AG04449 (cell line): ENCODE measurements around the gene CIC.

Experiments
- CTCF ChIA-PET: fragments of 350-600 bp; formaldehyde crosslinking; extraction: SDS; loops from one replicate; lab custom pipeline; 2021; ENCODE audit warnings: antibody characterized with exemption; lab: Yijun Ruan, JAX
- POLR2A ChIA-PET: fragments of 400-600, 350-600 bp; formaldehyde crosslinking; extraction: SDS; loops from one replicate; lab custom pipeline; 2020; ENCODE audit warnings: antibody characterized with exemption, inconsistent platforms; lab: Yijun Ruan, JAX
- DNase-seq: peaks from one replicate; pipeline ENCODE4 v3.0.0-alpha.2; 2010; ENCODE audit warnings: low read depth, low spot score
- H3K4me3 ChIP-seq: 2 replicates; pipeline ENCODE4 v1.5.1; 2011; ENCODE audit warnings: low read depth, mild to moderate bottlenecking, control low read depth, low read length
- CTCF ChIP-seq: IDR thresholded peaks from one replicate; pipeline ENCODE4 v1.5.1; 2011; ENCODE audit warnings: mild to moderate bottlenecking, moderate library complexity, low read length, control low read depth, inconsistent platforms; ENCODE audit not compliant: insufficient read depth; ENCODE audit errors: missing control alignments

Gene CIC

GRCh38 chr19:42232435-42232834 is 36.6 kb upstream of the CIC start:
- no peak for TF ChIP-seq CTCF
- no peak overlapping the region for H3K4me3 ChIP-seq
- no peak for DNase-seq
- POLR2A ChIA-PET: interaction anchor here (1.3 to 1.7 kb wide), 3 partner anchors 10 to 156 kb away, joined by 3 to 5 read pairs (median 4); partner anchors contain the start of genes GSK3A and ZNF574
- CTCF ChIA-PET: interaction anchor here (1.2 to 1.4 kb wide), 2 partner anchors 100 to 124 kb away, joined by 3 to 5 read pairs; partner anchors contain the start of gene POU2F2

- H3K4me3 ChIP-seq: no peak overlapping the region
- CTCF ChIA-PET: interaction anchor here (1.0 to 2.1 kb wide), 4 partner anchors 13 to 125 kb away, joined by 3 to 17 read pairs (median 4); partner anchors contain the start of gene ZNF526
- DNase-seq: no peak
- no peak for TF ChIP-seq CTCF
- POLR2A ChIA-PET: interaction anchor here (1.1 to 1.7 kb wide), 4 partner anchors 9 to 157 kb away, joined by 3 to 5 read pairs (median 4); partner anchors contain the start of genes GSK3A and ZNF574
Measured at GRCh38 chr19:42233106-42233505, 35.9 kb upstream of the CIC start.

GRCh38 chr19:42233678-42234292 is 35.3 kb upstream of the CIC start:
- no peak for DNase-seq
- POLR2A ChIA-PET: interaction anchor here (1.0 to 1.7 kb wide), 5 partner anchors 8 to 125 kb away, joined by 3 to 5 read pairs (median 4); partner anchors contain the start of gene GSK3A
- no peak overlapping the region for H3K4me3 ChIP-seq
- TF ChIP-seq CTCF: no peak
- CTCF ChIA-PET: interaction anchor here (0.8 to 2.3 kb wide), 8 partner anchors 9 to 125 kb away, joined by 3 to 17 read pairs (median 4); partner anchors contain the start of gene ZNF526

- ChIA-PET CTCF (interaction anchor here (0.8 to 2.3 kb wide), 7 partner anchors 9 to 126 kb away, joined by 3 to 17 read pairs (median 4); partner anchors contain the start of gene POU2F2), POLR2A (interaction anchor here (0.8 to 1.2 kb wide), 5 partner anchors 9 to 126 kb away, joined by 3 to 5 read pairs (median 4); no protein-coding TSS in a partner anchor)
- no peak for DNase-seq
- no peak for TF ChIP-seq CTCF
- no peak overlapping the region for H3K4me3 ChIP-seq
Measured at GRCh38 chr19:42234364-42234763, 34.7 kb upstream of the CIC start.

GRCh38 chr19:42235181-42235580 is 33.9 kb upstream of the CIC start:
- ChIA-PET CTCF (interaction anchor here (1.1 to 2.3 kb wide), 5 partner anchors 8 to 126 kb away, joined by 3 to 6 read pairs (median 4); partner anchors contain the start of gene POU2F2), POLR2A (interaction anchor here (0.8 to 1.1 kb wide), 3 partner anchors 8 to 9 kb away, joined by 3 to 4 read pairs (median 4); no protein-coding TSS in a partner anchor)
- no peak for DNase-seq
- TF ChIP-seq CTCF: no peak
- no peak overlapping the region for H3K4me3 ChIP-seq
